A673 (cell line): ENCODE data around the gene TNIP1.

Experiments
- EZH2 ChIP-seq: fragments of 200-600 bp; sonication (generic); IDR thresholded peaks from 2 replicates; pipeline ENCODE4 v1.6.1; 2017; ENCODE audit warnings: borderline replicate concordance, low read depth, mild to moderate bottlenecking, mixed read lengths, antibody characterized with exemption, low read length; ENCODE audit not compliant: poor library complexity, severe bottlenecking
- TF ChIP-seq, protein P1 (sequence below): fragments of 300-800, 200-600 bp; sonication (generic); conservative IDR thresholded peaks from 2 replicates; pipeline ENCODE4 v1.5.1; 2017; ENCODE audit warnings: low read depth, mild to moderate bottlenecking, antibody characterized with exemption, low read length, moderate library complexity, mixed read lengths

- TF ChIP-seq, protein P1, sequence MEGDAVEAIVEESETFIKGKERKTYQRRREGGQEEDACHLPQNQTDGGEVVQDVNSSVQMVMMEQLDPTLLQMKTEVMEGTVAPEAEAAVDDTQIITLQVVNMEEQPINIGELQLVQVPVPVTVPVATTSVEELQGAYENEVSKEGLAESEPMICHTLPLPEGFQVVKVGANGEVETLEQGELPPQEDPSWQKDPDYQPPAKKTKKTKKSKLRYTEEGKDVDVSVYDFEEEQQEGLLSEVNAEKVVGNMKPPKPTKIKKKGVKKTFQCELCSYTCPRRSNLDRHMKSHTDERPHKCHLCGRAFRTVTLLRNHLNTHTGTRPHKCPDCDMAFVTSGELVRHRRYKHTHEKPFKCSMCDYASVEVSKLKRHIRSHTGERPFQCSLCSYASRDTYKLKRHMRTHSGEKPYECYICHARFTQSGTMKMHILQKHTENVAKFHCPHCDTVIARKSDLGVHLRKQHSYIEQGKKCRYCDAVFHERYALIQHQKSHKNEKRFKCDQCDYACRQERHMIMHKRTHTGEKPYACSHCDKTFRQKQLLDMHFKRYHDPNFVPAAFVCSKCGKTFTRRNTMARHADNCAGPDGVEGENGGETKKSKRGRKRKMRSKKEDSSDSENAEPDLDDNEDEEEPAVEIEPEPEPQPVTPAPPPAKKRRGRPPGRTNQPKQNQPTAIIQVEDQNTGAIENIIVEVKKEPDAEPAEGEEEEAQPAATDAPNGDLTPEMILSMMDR, result no peak
- TF ChIP-seq EZH2, result no peak
Observed at GRCh38 chr5:151052836-151053235, 28.0 kb downstream of the TNIP1 start.
